GM04504 (cell line): ENCODE data around the gene MGAT2.
"Not testable (repeated sequence)": the region's sequence is repeated elsewhere in the genome, so short reads cannot be mapped to it uniquely, and the experiment has no call there.

ENCODE experiments used
- DNase-seq: peaks from one replicate; pipeline ENCODE4 v3.0.0-alpha.2; 2012; ENCODE audit warnings: low read depth

The MGAT2 gene

GRCh38 chr14:49657500-49657899, 36.9 kb downstream of the MGAT2 start:
- DNase-seq: not testable (repeated sequence)

GRCh38 chr14:49659526-49660455, 39.2 kb downstream of the MGAT2 start:
- no peak for DNase-seq

- no peak for DNase-seq
Measured at GRCh38 chr14:49670475-49670874, 49.9 kb downstream of the MGAT2 start.
